HCT116 (cell line): ENCODE results near the gene CFAP45.

Experiments
- CTCF ChIP-seq, 3 experiments: fragments of 200-600 bp in 1 of 3; sonication (generic) in 1 of 3; IDR thresholded peaks in 2 of 3; conservative IDR thresholded peaks in 1 of 3; 2 replicates each; pipeline ENCODE4 v1.5.1; 2012 to 2017; ENCODE audit warnings: low read depth in 2 of 3, low read length in 2 of 3, antibody characterized with exemption in 1 of 3, borderline replicate concordance in 1 of 3, control low read depth in 1 of 3, mild to moderate bottlenecking in 1 of 3, mixed read lengths in 1 of 3, mixed run types in 1 of 3, moderate library complexity in 1 of 3; ENCODE audit not compliant: insufficient read depth in 1 of 3
- EGR1 ChIP-seq: IDR thresholded peaks from 2 replicates; pipeline ENCODE4 v1.6.1; 2012; ENCODE audit warnings: low read depth
- EZH2phosphoT487 ChIP-seq: fragments of 200-600 bp; IDR thresholded peaks from 2 replicates; pipeline ENCODE4 v1.6.1; 2018; ENCODE audit warnings: antibody characterized with exemption, borderline replicate concordance
- JUND ChIP-seq: IDR thresholded peaks from 2 replicates; pipeline ENCODE4 v1.6.1; 2012
- POLR2AphosphoS5 ChIP-seq: IDR thresholded peaks from 2 replicates; pipeline ENCODE4 v1.6.1; 2011; ENCODE audit warnings: mild to moderate bottlenecking, low read depth, low read length, moderate library complexity
- SP1 ChIP-seq: IDR thresholded peaks from 2 replicates; pipeline ENCODE4 v1.6.1; 2012; ENCODE audit warnings: low read depth
- YY1 ChIP-seq: IDR thresholded peaks from 2 replicates; pipeline ENCODE4 v1.6.1; 2011; ENCODE audit warnings: low read length, low read depth, moderate library complexity, mild to moderate bottlenecking; ENCODE audit not compliant: insufficient replicate concordance; ENCODE audit errors: extremely low read depth
- TF ChIP-seq, protein P1 (sequence below): IDR thresholded peaks from 2 replicates; pipeline ENCODE4 v1.6.1; 2012

DNA sequence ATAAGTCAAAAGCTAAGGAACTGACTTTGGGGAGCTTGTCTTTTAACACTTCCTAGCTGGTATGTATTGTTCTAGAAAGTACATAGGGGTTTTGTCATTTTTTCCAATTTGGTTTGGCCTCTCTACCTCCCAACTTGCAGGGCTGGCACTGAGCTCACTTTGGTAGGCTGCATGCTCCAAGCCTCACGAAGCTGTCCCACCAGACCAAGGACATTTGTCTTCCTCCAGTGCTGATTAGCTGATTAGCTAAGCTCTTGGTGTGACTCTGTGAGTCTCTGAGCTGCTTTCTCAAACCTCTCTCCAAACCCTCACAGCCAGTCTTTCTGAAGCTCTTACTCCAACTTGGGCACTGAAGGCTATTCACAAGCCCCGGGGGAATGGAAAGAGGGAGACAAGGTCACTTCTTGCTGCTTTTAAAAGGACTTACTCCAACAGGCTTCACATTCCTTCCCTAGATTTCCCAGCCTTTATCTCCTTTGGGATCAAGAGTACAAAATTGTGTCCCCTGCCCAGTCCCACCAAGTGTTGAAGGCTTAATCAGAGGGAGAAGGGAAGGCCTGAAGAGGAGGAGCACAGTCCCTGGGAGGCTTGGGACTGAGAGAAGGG, 893 bp upstream of the CFAP45 start:
- TF ChIP-seq YY1 (no peak), CTCF (IDR thresholded peaks at IDR 0.05 in 2 of 3, conservative IDR thresholded peaks at IDR 0.05 in 1 of 3; ENCODE audit: borderline replicate concordance in 1 of 3, insufficient read depth in 1 of 3, low read depth in 2 of 3, low read length in 2 of 3) (no peak), POLR2AphosphoS5 (no peak), EZH2phosphoT487 (no peak), EGR1 (no peak), SP1 (no peak), JUND (no peak)
- TF ChIP-seq, protein P1, sequence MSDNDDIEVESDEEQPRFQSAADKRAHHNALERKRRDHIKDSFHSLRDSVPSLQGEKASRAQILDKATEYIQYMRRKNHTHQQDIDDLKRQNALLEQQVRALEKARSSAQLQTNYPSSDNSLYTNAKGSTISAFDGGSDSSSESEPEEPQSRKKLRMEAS: no peak
